SU-DHL-6 (cell line): ENCODE data around the gene SEMA6A.

Source experiments
- EZH2phosphoT487 ChIP-seq: fragments of 200-600 bp; sonication (generic), shearing (Covaris generic); conservative IDR thresholded peaks from 2 replicates; pipeline ENCODE4 v1.6.1; 2018; ENCODE audit warnings: mild to moderate bottlenecking, antibody characterized with exemption, low read length, moderate library complexity, mixed read lengths
- TF ChIP-seq, protein P1 (sequence below): fragments of 200-600 bp; sonication (generic); IDR thresholded peaks from one replicate; pipeline ENCODE4 v1.5.1; 2017; ENCODE audit warnings: antibody characterized with exemption, mild to moderate bottlenecking, low read length, moderate library complexity; ENCODE audit not compliant: insufficient read depth, poor library complexity, severe bottlenecking

DNA sequence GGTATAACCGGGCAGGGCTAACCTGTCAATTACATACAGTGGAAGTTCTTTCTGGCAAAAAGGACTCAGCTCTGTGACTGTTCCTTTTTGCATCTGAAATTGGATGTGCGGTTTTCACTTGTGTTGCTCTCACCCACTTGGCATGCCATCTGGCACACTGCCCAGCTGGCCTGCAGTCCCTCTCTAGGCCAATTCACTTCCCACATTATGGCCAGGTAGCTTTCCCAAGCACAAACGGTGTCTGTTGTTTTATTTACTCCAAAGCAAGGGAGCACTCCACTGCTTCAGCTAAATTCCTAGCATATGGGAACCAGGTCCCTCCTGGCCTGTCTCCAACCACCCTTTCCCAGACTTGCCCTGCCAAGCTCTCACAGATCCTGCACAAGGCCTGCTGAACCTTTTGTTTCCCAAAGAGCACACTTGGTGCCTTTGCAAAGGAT, 132.5 kb downstream of the SEMA6A start:
- TF ChIP-seq, protein P1, sequence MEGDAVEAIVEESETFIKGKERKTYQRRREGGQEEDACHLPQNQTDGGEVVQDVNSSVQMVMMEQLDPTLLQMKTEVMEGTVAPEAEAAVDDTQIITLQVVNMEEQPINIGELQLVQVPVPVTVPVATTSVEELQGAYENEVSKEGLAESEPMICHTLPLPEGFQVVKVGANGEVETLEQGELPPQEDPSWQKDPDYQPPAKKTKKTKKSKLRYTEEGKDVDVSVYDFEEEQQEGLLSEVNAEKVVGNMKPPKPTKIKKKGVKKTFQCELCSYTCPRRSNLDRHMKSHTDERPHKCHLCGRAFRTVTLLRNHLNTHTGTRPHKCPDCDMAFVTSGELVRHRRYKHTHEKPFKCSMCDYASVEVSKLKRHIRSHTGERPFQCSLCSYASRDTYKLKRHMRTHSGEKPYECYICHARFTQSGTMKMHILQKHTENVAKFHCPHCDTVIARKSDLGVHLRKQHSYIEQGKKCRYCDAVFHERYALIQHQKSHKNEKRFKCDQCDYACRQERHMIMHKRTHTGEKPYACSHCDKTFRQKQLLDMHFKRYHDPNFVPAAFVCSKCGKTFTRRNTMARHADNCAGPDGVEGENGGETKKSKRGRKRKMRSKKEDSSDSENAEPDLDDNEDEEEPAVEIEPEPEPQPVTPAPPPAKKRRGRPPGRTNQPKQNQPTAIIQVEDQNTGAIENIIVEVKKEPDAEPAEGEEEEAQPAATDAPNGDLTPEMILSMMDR: no peak
- no peak for TF ChIP-seq EZH2phosphoT487
